Measurements from ENCODE around the gene JUP.

JUP gene

DNA sequence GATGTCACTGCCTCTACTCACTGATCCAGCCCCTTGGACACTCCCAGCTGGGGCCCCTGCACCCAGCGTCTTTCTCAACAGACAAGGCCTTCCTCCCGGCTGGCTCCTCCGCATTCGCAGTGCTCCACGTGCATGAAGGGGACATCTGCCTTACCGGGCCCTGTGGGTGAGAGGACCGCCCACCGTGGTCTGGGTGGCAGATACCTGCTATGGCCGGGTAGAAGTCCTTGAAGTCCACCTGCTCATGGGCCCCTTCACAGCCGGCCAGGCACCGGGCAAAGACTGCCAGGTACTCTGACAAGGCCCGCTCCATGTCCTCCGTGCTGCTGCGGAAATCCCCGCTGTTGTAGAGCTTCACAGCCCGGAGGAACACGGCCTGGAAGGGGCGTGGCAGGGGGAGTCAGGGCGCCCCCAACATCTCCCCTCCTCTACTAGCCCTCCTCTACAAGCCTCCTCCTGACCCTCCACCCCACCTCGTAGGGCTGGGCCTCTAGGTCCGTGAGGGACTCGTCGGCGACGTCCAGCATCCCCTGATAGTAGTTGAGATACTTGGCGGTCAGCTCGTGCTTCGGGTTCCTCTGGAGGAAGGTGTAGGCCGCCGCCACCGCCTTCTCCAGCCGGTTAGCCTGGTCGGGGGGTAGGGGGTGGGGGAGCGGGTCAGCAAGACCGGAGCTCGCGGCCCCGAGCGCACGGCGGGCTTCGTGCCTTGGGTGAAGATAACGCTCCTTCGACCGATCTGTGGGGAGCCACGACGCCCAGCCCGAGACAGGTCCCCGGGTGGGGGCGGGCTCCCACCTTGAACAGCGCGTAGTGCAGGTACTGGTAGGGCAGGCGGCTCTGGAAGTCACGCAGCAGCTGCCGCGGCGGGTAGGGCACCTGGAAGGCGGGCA, 24.4 kb upstream of the JUP start:
- DNase-seq (ENCODE audit: low spot score), result no peak

DNA sequence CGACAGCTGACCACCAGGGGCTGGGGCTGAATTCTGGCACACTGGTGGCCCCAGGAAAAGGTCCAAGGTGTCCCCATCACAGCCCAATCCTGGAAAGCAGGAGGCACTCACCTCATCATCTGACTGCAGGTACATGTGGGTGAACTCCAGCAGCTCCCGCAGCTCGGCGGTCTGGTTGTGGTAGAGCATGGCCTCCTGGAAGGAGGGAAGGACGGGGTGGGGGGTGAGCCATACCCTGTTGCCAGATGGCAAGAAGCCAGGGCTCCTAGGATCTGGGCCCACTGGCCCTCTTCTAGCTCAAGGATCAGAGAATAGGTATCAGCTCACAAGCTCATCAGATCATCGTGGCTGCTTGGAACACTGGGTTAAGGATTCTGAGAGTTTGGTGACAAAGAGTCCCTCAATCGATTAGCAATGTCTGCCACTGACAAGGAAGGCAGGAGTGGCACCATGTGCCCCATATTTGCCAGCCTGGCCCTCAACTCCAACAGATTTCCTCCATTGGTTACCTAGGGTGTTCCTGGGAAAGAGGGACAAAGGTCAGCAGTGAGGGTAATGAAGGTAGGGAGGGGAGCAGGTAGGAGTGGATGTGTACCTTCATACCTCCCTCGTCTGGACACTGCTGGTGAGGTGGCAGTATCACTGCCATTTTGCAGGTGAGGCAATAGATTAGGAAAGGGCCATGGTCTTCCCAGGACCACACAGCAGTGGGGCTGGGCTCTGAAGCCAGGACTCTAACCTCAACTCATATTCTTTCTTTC, 20.4 kb upstream of the JUP start:
- no peak for DNase-seq (ENCODE audit: low spot score)

GRCh38 chr17:41803049-41804020, 16.8 kb upstream of the JUP start:
- DNase-seq (ENCODE audit: low spot score), result no peak

GRCh38 chr17:41801374-41802271, 15.1 kb upstream of the JUP start:
- peak; percentile 75 for DNase-seq (ENCODE audit: low spot score)

DNA sequence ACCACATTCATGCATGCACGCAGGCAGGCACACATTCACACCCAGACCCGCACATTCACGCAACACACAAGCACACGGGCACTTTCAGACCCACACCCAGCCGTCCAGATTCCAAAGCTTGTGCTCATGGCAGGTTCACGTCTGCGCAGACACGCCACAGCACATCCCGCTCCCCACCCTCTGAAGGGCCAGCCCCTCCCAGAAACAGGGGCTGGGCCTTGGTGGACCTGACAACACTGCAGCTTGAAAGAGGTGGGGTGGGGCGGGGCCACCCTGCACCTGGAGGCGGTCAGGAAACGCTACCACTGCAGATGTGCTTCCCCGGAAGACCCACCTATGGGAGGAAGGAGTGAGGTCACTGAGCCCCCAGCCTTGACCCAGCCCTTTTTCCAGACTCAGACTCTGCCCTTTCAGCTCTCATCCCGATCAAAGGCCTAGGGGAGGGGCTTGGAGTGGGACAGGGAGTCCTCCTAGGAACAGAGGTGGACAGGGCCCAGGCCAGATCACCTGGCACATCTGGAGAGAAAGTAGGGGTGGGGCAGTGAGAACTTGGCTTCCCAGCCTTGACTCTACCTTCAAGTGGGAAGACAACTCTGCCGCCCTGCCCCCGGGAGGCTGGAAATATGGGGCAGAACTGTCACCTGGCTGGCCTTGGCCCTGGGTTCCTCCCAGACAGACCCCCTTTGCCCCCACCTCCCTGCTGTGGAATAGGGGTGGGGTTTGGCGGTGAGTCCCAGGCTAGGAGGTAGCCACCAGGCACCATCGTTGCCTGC, 14.3 kb upstream of the JUP start:
- DNase-seq (ENCODE audit: low spot score), result no peak

- DNase-seq (ENCODE audit: low spot score), result no peak
These were observed 12.9 kb upstream of the JUP start for GRCh38 chr17:41799366-41799765.

- no peak for DNase-seq (ENCODE audit: low spot score)
These were observed 10.9 kb upstream of the JUP start for GRCh38 chr17:41797377-41797776.

GRCh38 chr17:41796121-41796895, 9.8 kb upstream of the JUP start:
- DNase-seq (ENCODE audit: low spot score), result no peak

GRCh38 chr17:41794540-41794975, 8.0 kb upstream of the JUP start:
- DNase-seq (ENCODE audit: low spot score), result no peak

GRCh38 chr17:41793784-41794539, 7.5 kb upstream of the JUP start:
- DNase-seq (ENCODE audit: low spot score), result no peak

- no peak for DNase-seq (ENCODE audit: low spot score)
These were observed 6.6 kb upstream of the JUP start for GRCh38 chr17:41792845-41793783.

GRCh38 chr17:41787021-41787418, 509 bp upstream of the JUP start:
- DNase-seq (ENCODE audit: low spot score), result no peak

DNA sequence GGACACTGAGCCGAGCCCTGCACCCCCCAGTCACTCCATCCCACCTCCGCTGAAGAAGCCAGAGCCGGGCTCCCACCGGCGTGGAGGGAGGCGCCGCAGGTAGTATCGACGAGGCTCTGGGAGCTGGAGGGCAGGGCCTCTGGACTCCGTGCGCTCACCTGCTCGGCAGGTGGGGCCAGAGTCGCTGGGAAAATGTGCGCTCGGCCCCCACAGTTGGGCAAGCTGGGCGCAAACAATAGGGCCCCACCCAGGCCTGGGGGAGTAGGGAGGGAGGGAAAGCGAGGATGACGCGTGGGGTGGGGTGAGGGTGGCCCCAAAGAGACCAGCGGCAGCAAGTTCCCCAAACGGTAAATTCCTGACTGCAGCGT, 668 bp downstream of the JUP start:
- no peak for DNase-seq (ENCODE audit: low spot score)

DNA sequence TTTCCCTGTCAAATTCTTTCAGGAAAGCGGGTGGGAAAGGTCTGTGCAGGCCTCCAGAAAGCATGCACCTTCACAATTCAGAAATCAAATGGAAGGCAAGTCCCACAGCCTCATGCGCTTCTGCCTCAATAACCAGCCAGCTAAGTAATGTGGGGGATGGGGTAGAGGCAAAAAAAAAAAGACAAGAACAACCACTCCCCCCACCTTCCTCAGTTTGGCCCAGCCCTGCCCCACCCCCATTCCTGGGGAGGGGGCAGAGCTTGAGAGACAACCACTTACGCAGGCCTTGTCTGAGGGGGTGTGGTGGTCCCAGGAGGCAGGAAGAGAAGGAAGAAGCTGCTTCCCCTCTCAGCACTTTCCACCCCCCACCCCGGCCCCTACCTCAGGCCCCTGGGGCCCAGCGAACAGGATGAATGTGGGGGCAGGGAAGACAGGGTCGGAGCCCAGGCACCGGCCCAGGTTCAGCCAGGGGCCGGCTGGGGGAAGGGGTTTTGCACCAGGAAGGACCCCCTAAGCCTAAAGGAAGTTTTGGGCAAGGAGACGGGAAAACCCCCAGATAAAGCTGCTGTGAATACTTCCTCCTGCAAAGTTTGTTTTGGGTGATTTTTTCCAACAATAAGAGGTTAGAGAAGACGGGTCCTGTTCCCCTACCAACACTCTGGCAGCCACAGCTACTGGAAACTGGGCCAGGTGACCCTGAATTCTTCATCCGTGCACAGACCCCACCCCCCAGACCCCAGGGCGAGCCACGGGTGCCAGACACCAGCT, 1.2 kb downstream of the JUP start:
- no peak for DNase-seq (ENCODE audit: low spot score)

- DNase-seq (ENCODE audit: low spot score), result no peak
These were observed 2.2 kb downstream of the JUP start for GRCh38 chr17:41784207-41784744.

- no peak for DNase-seq (ENCODE audit: low spot score)
These were observed 4.4 kb downstream of the JUP start for GRCh38 chr17:41782142-41782541.

Measured in CD4-positive, alpha-beta T cell treated with Interleukin-2 at 100 ng/mL for 4 hours (primary cell).